Esophagus squamous epithelium (tissue), 5 donors: ENCODE data around the gene TRAM2. TPM values are rescaled to one million over a fixed set of nuclear protein-coding genes. Genes with fewer than 3 reads are reported as not detected.
A peak's percentile ranks its signal among the peaks of the same experiment; 100 is the strongest.

Experiments
- DNase-seq: peaks from one replicate; lab custom pipeline; 2025; lab: John Stamatoyannopoulos, UW
- H3K27ac ChIP-seq, 4 donors: fragments of 200-600 bp; sonication (generic); one replicate each; pipeline ENCODE4 v1.5.1; 2016 to 2019; ENCODE audit warnings: mild to moderate bottlenecking in 1 of 4
- H3K27me3 ChIP-seq, 4 donors: fragments of 200-600 bp; sonication (generic); 1 replicate in 3 of 4; 2 replicates in 1 of 4; pipeline versions ENCODE4 v1.5.1 to v1.6.0; 2017 to 2021; ENCODE audit warnings: antibody characterized with exemption in 1 of 4
- H3K36me3 ChIP-seq, 3 donors: fragments of 200-600 bp; sonication (generic); one replicate each; pipeline ENCODE4 v1.5.1; 2016 to 2019
- H3K4me1 ChIP-seq, 3 donors: fragments of 200-600 bp; sonication (generic); one replicate each; pipeline ENCODE4 v1.5.1; 2017 to 2019
- H3K4me3 ChIP-seq, 4 donors: fragments of 200-600 bp; sonication (generic); 1 replicate in 3 of 4; 2 replicates in 1 of 4; pipeline ENCODE4 v1.5.1; 2016 to 2019; ENCODE audit warnings: mild to moderate bottlenecking in 2 of 4, moderate library complexity in 1 of 4
- H3K9me3 ChIP-seq, 3 donors: fragments of 200-600 bp; sonication (generic); one replicate each; pipeline ENCODE4 v1.5.1; 2016 to 2019
- CTCF ChIP-seq, 6 experiments: fragments of 450-650 bp in 4 of 6; fragments of 200-600 bp in 2 of 6; sonication (generic) in 2 of 6; IDR thresholded peaks; one replicate each; pipeline ENCODE4 v1.5.1; 2016 to 2019; ENCODE audit warnings: antibody characterized with exemption in 6 of 6, mild to moderate bottlenecking in 4 of 6, moderate library complexity in 4 of 6
- POLR2A ChIP-seq, 4 donors: fragments of 450-650 bp; IDR thresholded peaks; one replicate each; pipeline ENCODE4 v1.6.1; 2017; ENCODE audit warnings: antibody characterized with exemption in 4 of 4, mild to moderate bottlenecking in 4 of 4, moderate library complexity in 3 of 4
- WGBS, 2 donors: methylation state at CpG; one replicate each; pipeline ENCODE4 v1.1.5; 2018; 5-methylcytosine and 5-hydroxymethylcytosine counted together
- intact Hi-C: fragments of 100-400 bp; cut with DNase I; formaldehyde crosslinking; loops from one replicate; pipeline ENCODE4 v1.15.0; 2022
- total RNA-seq, 4 donors: library from RNA; depleted of rRNA; stranded (reverse); fragments of >200 nt; gene quantifications; one replicate each; pipeline ENCODE4 v1.1.0, GENCODE V29; 2016
- donor health status: DM: yes; HTN: yes; CAD: no.

The TRAM2 gene
- total RNA-seq, 4 donors from 2014 or later, result 2.3 to 8.6 (median 5.3) TPM

- intact Hi-C loops, result no loop called here
- Histone ChIP-seq H3K4me3 (no peak overlapping the region), H3K27me3 (no peaks in the 10 kb centered on the region), H3K27ac (no peak overlapping the region), H3K9me3 (no peaks in the 10 kb centered on the region), H3K36me3 (no peaks in the 10 kb centered on the region), H3K4me1 (peaks cover 0 to 6% (median under 1%) of the 10 kb centered on the region in 3 donors)
- TF ChIP-seq CTCF (IDR thresholded peaks at IDR 0.05), result no peak
- no peak for TF ChIP-seq POLR2A (IDR thresholded peaks at IDR 0.05)
- 94 to 96% methylated on average over 6 of the region's 6 CpGs for WGBS, 2 donors
- no peak for DNase-seq
These were observed 6.1 kb upstream of the TRAM2 start for GRCh38 chr6:52582996-52583395.

GRCh38 chr6:52582446-52582845 is 5.6 kb upstream of the TRAM2 start:
- WGBS, 2 donors, result 97 to 100% methylated on average over 3 of the region's 3 CpGs
- H3K27me3 ChIP-seq, result no peaks in the 10 kb centered on the region
- no peaks in the 10 kb centered on the region for H3K9me3 ChIP-seq
- H3K27ac ChIP-seq, result no peak overlapping the region
- no peak for DNase-seq
- intact Hi-C loops, result no loop called here
- no peak for TF ChIP-seq CTCF (IDR thresholded peaks at IDR 0.05)
- TF ChIP-seq POLR2A (IDR thresholded peaks at IDR 0.05), result no peak
- peaks cover 0 to 12% (median 4%) of the 10 kb centered on the region in 3 donors for H3K4me1 ChIP-seq
- no peaks in the 10 kb centered on the region for H3K36me3 ChIP-seq
- H3K4me3 ChIP-seq, result no peak overlapping the region

- Histone ChIP-seq H3K4me3 (no peak overlapping the region), H3K4me1 (peaks cover 0 to 21% (median 10%) of the 10 kb centered on the region in 3 donors), H3K27ac (no peak overlapping the region), H3K27me3 (no peaks in the 10 kb centered on the region), H3K9me3 (no peaks in the 10 kb centered on the region), H3K36me3 (no peaks in the 10 kb centered on the region)
- intact Hi-C loops, result no loop called here
- no peak for DNase-seq
- TF ChIP-seq CTCF (IDR thresholded peaks at IDR 0.05) (no peak), POLR2A (IDR thresholded peaks at IDR 0.05) (no peak)
- 92% methylated on average over 7 of the region's 7 CpGs for WGBS, 2 donors
These were observed 4.0 kb upstream of the TRAM2 start for GRCh38 chr6:52580905-52581304.

- intact Hi-C loops, result loop anchor here (5.0 kb wide), 1 partner anchor 77 kb away; no protein-coding TSS in a partner anchor
- no peak for DNase-seq
- Histone ChIP-seq H3K27ac (no peak overlapping the region), H3K36me3 (no peaks in the 10 kb centered on the region), H3K4me1 (peaks cover 0 to 39% (median 23%) of the 10 kb centered on the region in 3 donors), H3K9me3 (no peaks in the 10 kb centered on the region), H3K4me3 (no peak overlapping the region), H3K27me3 (no peaks in the 10 kb centered on the region)
- TF ChIP-seq CTCF (IDR thresholded peaks at IDR 0.05), result no peak
- no peak for TF ChIP-seq POLR2A (IDR thresholded peaks at IDR 0.05)
- 92 to 94% methylated on average over 6 of the region's 6 CpGs for WGBS, 2 donors
These were observed 2.3 kb upstream of the TRAM2 start for GRCh38 chr6:52579006-52579660.

GRCh38 chr6:52577778-52578463 is 1.1 kb upstream of the TRAM2 start:
- intact Hi-C loops, result loop anchor here (5.0 kb wide), 1 partner anchor 76 kb away; no protein-coding TSS in a partner anchor

More at GRCh38 chr6:52577778-52578463, 1.1 kb upstream of the TRAM2 start:
- no peaks in the 10 kb centered on the region for H3K9me3 ChIP-seq
- H3K4me3 ChIP-seq, result peak overlapping the region; percentile 72 to 91 (median 86)
- H3K36me3 ChIP-seq, result no peaks in the 10 kb centered on the region
- no peaks in the 10 kb centered on the region for H3K27me3 ChIP-seq
- peaks cover 0 to 51% (median 31%) of the 10 kb centered on the region in 3 donors for H3K4me1 ChIP-seq
- TF ChIP-seq POLR2A (IDR thresholded peaks at IDR 0.05) (no peak), CTCF (IDR thresholded peaks at IDR 0.05) (no peak)
- WGBS, 2 donors, result 61 to 62% methylated on average over 9 of the region's 9 CpGs
- peak overlapping the region; percentile 88 to 100 (median 98) for H3K27ac ChIP-seq
- DNase-seq, result no peak
